K562 (cell line): Measurements from ENCODE around the gene PDE9A.

Experiments used
- CEBPG ChIP-seq, 3 experiments: fragments of 200-800 bp in 1 of 3; sonication (Bioruptor generic) in 1 of 3; sonication (generic) in 1 of 3; formaldehyde crosslinking in 1 of 3; IDR thresholded peaks in 2 of 3; conservative IDR thresholded peaks in 1 of 3; 2 replicates each; pipeline versions ENCODE4 v1.6.1 to v1.8.0; 2016 to 2022; ENCODE audit warnings: missing compliant biosample characterization in 2 of 3, missing genetic modification characterization in 2 of 3, mild to moderate bottlenecking in 1 of 3, missing genetic modification reagents in 1 of 3
- FOSL1 ChIP-seq: fragments of 200-800 bp; sonication (Bioruptor generic); conservative IDR thresholded peaks from 2 replicates; pipeline ENCODE4 v1.6.1; 2016; ENCODE audit warnings: missing genetic modification characterization, missing compliant biosample characterization
- HDAC1 ChIP-seq, 2 experiments: fragments of 450-650 bp; IDR thresholded peaks; 2 replicates each; pipeline ENCODE4 v1.6.1; 2016 to 2017; ENCODE audit warnings: inconsistent platforms in 1 of 2, mild to moderate bottlenecking in 1 of 2, moderate library complexity in 1 of 2
- MEIS2 ChIP-seq: fragments of 450-650 bp; IDR thresholded peaks from 2 replicates; pipeline ENCODE4 v1.6.1; 2014; ENCODE audit warnings: mild to moderate bottlenecking; ENCODE audit not compliant: partially characterized antibody
- NFE2L1 ChIP-seq: fragments of 450-650 bp; IDR thresholded peaks from 2 replicates; pipeline ENCODE4 v1.6.1; 2016; ENCODE audit warnings: missing genetic modification characterization, low read depth, mild to moderate bottlenecking, missing compliant biosample characterization, moderate library complexity, borderline replicate concordance
- PML ChIP-seq: IDR thresholded peaks from 2 replicates; pipeline ENCODE4 v1.6.1; 2012; ENCODE audit warnings: low read length, inconsistent platforms
- PPARD ChIP-seq: fragments of 250-450 bp; sonication (Bioruptor Pico); IDR thresholded peaks from 2 replicates; pipeline ENCODE4 v1.8.0; 2022; ENCODE audit warnings: inconsistent platforms, mild to moderate bottlenecking, moderate library complexity
- PRMT5 ChIP-seq: sonication (generic); formaldehyde crosslinking; IDR thresholded peaks from 2 replicates; pipeline ENCODE4 v1.5.0; 2020; ENCODE audit warnings: missing genetic modification reagents
- TBP ChIP-seq: optimal IDR thresholded peaks from 2 replicates; pipeline ENCODE3; 2011; ENCODE audit warnings: low read depth, low read length, improper control_type of control experiment
- TF ChIP-seq, protein P1 (sequence below), 3 experiments: IDR thresholded peaks in 2 of 3; conservative IDR thresholded peaks in 1 of 3; 2 replicates each; pipeline ENCODE4 v1.5.1; 2011 to 2012; ENCODE audit warnings: low read length in 3 of 3, mild to moderate bottlenecking in 3 of 3, control low read depth in 2 of 3, improper control_type of control experiment in 1 of 3, inconsistent platforms in 1 of 3, low read depth in 1 of 3, mixed read lengths in 1 of 3, moderate library complexity in 1 of 3; ENCODE audit not compliant: insufficient read depth in 2 of 3

DNA sequence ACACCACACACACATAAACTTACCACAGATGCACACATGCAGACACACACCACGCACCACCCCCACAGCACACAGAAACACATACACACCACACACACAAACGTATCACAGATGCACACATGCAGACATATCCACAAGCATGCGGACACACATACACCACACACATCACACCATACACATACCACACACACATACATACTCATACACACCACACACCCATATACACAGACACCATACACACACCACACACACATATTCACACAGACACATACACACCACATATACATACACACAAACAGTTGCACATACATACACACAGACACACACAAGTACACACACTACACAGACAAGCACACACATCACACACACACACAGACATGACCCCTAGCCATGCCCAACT is 37.5 kb upstream of the PDE9A start:
- TF ChIP-seq PML (no peak), PPARD (CRISPR knock-in tag) (no peak), HDAC1 (IDR thresholded peaks at IDR 0.05) (no peak), PRMT5 (CRISPR knock-in tag) (no peak), FOSL1 (tag) (no peak), CEBPG (CRISPR knock-in tag; IDR thresholded peaks at IDR 0.05) (no peak), CEBPG (tag; conservative IDR thresholded peaks at IDR 0.05 in 1 of 2, IDR thresholded peaks at IDR 0.05 in 1 of 2) (no peak), TBP (no peak), NFE2L1 (tag) (no peak), MEIS2 (no peak)
- TF ChIP-seq, protein P1, sequence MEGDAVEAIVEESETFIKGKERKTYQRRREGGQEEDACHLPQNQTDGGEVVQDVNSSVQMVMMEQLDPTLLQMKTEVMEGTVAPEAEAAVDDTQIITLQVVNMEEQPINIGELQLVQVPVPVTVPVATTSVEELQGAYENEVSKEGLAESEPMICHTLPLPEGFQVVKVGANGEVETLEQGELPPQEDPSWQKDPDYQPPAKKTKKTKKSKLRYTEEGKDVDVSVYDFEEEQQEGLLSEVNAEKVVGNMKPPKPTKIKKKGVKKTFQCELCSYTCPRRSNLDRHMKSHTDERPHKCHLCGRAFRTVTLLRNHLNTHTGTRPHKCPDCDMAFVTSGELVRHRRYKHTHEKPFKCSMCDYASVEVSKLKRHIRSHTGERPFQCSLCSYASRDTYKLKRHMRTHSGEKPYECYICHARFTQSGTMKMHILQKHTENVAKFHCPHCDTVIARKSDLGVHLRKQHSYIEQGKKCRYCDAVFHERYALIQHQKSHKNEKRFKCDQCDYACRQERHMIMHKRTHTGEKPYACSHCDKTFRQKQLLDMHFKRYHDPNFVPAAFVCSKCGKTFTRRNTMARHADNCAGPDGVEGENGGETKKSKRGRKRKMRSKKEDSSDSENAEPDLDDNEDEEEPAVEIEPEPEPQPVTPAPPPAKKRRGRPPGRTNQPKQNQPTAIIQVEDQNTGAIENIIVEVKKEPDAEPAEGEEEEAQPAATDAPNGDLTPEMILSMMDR (IDR thresholded peaks at IDR 0.05 in 2 of 3, conservative IDR thresholded peaks at IDR 0.05 in 1 of 3; ENCODE audit: insufficient read depth in 2 of 3, low read depth in 1 of 3, low read length in 3 of 3): no peak
